CD4-positive, alpha-beta T cell (primary cell): Measurements from ENCODE around the gene TCF12. TPM values are rescaled to one million over a fixed set of nuclear protein-coding genes. Genes with fewer than 3 reads are reported as not detected.

ENCODE experiments used
- ATAC-seq: fragments of 200-7000 bp; cut with Tn5 transposase; one replicate; pipeline ENCODE4 v1.10.0; 2022; ENCODE audit warnings: mild to moderate bottlenecking; ENCODE audit not compliant: poor library complexity
- CTCF ChIA-PET: fragments of 350-600 bp; sonication (Branson Sonifier 250); formaldehyde crosslinking; loops from one replicate; lab custom pipeline; 2021; ENCODE audit warnings: antibody characterized with exemption, inconsistent platforms; lab: Charles Lee
- POLR2A ChIA-PET: fragments of 350-600 bp; sonication (Branson Sonifier 250); formaldehyde crosslinking; loops from one replicate; lab custom pipeline; 2021; ENCODE audit warnings: antibody characterized with exemption, inconsistent platforms; lab: Charles Lee
- DNase-seq, 14 experiments: peaks; one replicate each; pipeline ENCODE4 v3.0.0-alpha.2; 2013 to 2020; ENCODE audit warnings: mixed read lengths in 2 of 14
- H3K27ac ChIP-seq, 2 donors: one replicate each; pipeline versions ENCODE4 v1.5.1 to v1.7.0; 2013; ENCODE audit warnings: low read length in 2 of 2, low read depth in 1 of 2, mild to moderate bottlenecking in 1 of 2
- H3K27me3 ChIP-seq, 2 experiments: 1 replicate in 1 of 2; 2 replicates in 1 of 2; pipeline versions ENCODE4 v1.6.1 to v1.7.0; 2013; ENCODE audit warnings: low read length in 2 of 2, control low read depth in 1 of 2, mild to moderate bottlenecking in 1 of 2, moderate library complexity in 1 of 2; ENCODE audit not compliant: insufficient read depth in 2 of 2, control insufficient read depth in 1 of 2
- H3K36me3 ChIP-seq: one replicate; pipeline ENCODE4 v1.6.1; 2013; ENCODE audit warnings: low read length, control low read depth; ENCODE audit not compliant: insufficient read depth
- H3K4me1 ChIP-seq: one replicate; pipeline ENCODE4 v1.6.1; 2013; ENCODE audit warnings: low read length, control low read depth; ENCODE audit not compliant: insufficient read depth
- H3K4me3 ChIP-seq: one replicate; pipeline ENCODE4 v1.5.1; 2013; ENCODE audit warnings: mild to moderate bottlenecking, low read length, moderate library complexity
- H3K9me3 ChIP-seq, 2 experiments: 1 replicate in 1 of 2; 2 replicates in 1 of 2; pipeline versions ENCODE4 v1.6.1 to v1.7.0; 2013; ENCODE audit warnings: low read length in 2 of 2, mild to moderate bottlenecking in 2 of 2, control low read depth in 1 of 2, moderate library complexity in 1 of 2; ENCODE audit not compliant: control insufficient read depth in 1 of 2, insufficient read depth in 1 of 2
- H3K27ac Mint-ChIP-seq: one replicate; pipeline ENCODE4 v1.8.0; 2020; ENCODE audit warnings: mixed read lengths
- H3K27me3 Mint-ChIP-seq: one replicate; pipeline ENCODE4 v1.8.0; 2021; ENCODE audit warnings: mixed read lengths
- H3K36me3 Mint-ChIP-seq: one replicate; pipeline ENCODE4 v1.8.0; 2021; ENCODE audit warnings: low read depth, mixed read lengths
- H3K4me1 Mint-ChIP-seq: one replicate; pipeline ENCODE4 v1.8.0; 2021; ENCODE audit warnings: low read depth, mixed read lengths
- H3K4me3 Mint-ChIP-seq: one replicate; pipeline ENCODE4 v1.8.0; 2020; ENCODE audit warnings: mild to moderate bottlenecking, mixed read lengths
- H3K9me3 Mint-ChIP-seq: one replicate; pipeline ENCODE4 v1.8.0; 2020; ENCODE audit warnings: mixed read lengths
- CTCF ChIP-seq: fragments of 200-600 bp; IDR thresholded peaks from one replicate; pipeline ENCODE4 v1.8.0; 2022; ENCODE audit warnings: antibody characterized with exemption, mild to moderate bottlenecking
- intact Hi-C, 2 experiments: fragments of 100-400 bp; cut with DNase I in 1 of 2; cut with micrococcal nuclease in 1 of 2; formaldehyde crosslinking; loops; one replicate each; pipeline versions ENCODE4 v1.15.1 to v1.9.0; 2023 to 2025; cut with DNase I, micrococcal nuclease
- total RNA-seq, 174 experiments: library from RNA in 2 of 174; stranded (reverse) in 2 of 174; gene quantifications; one replicate each; pipeline ENCODE4 v1.2.3 and lab custom pipeline; 2021 to 2026

TCF12 gene
- total RNA-seq, 2 experiments from 2014 or later: 54.0 TPM

- Mint-ChIP-seq H3K27ac (no peak overlapping the region), H3K27me3 (no peaks in the 10 kb centered on the region), H3K4me3 (no peak overlapping the region), H3K36me3 (peaks cover 12% of the 10 kb centered on the region), H3K4me1 (peaks cover 59% of the 10 kb centered on the region), H3K9me3 (peaks cover 3% of the 10 kb centered on the region)
- Histone ChIP-seq H3K27ac (no peak overlapping the region), H3K4me1 (no peaks in the 10 kb centered on the region), H3K9me3 (peaks cover 0 to 3% of the 10 kb centered on the region in 2 experiments), H3K36me3 (no peaks in the 10 kb centered on the region), H3K27me3 (no peaks in the 10 kb centered on the region), H3K4me3 (no peak overlapping the region)
- TF ChIP-seq CTCF: no peak
- ChIA-PET CTCF (no interaction called here), POLR2A (no interaction called here)
- intact Hi-C loops: no loop called here
- ATAC-seq (no peak), DNase-seq (no peak)
These were observed 107.0 kb downstream of the TCF12 start for GRCh38 chr15:57025264-57025926.

GRCh38 chr15:57026016-57026592 is 107.7 kb downstream of the TCF12 start:
- DNase-seq: no peak
- Histone ChIP-seq H3K4me1 (no peaks in the 10 kb centered on the region), H3K27ac (no peak overlapping the region), H3K4me3 (no peak overlapping the region), H3K36me3 (no peaks in the 10 kb centered on the region), H3K9me3 (peaks cover 0 to 2% of the 10 kb centered on the region in 2 experiments), H3K27me3 (no peaks in the 10 kb centered on the region)
- ATAC-seq: no peak
- ChIA-PET POLR2A (no interaction called here), CTCF (no interaction called here)
- Mint-ChIP-seq H3K4me3 (no peak overlapping the region), H3K36me3 (peaks cover 12% of the 10 kb centered on the region), H3K27ac (no peak overlapping the region), H3K27me3 (no peaks in the 10 kb centered on the region), H3K9me3 (peaks cover 3% of the 10 kb centered on the region), H3K4me1 (peaks cover 57% of the 10 kb centered on the region)
- intact Hi-C loops: no loop called here
- no peak for TF ChIP-seq CTCF

GRCh38 chr15:57027596-57027995 is 109.2 kb downstream of the TCF12 start:
- POLR2A ChIA-PET: no interaction called here
- no peak overlapping the region for H3K27ac Mint-ChIP-seq

More at GRCh38 chr15:57027596-57027995, 109.2 kb downstream of the TCF12 start:
- no peak for TF ChIP-seq CTCF
- Histone ChIP-seq H3K4me1 (no peaks in the 10 kb centered on the region), H3K27ac (no peak overlapping the region), H3K9me3 (no peaks in the 10 kb centered on the region), H3K27me3 (no peaks in the 10 kb centered on the region), H3K36me3 (no peaks in the 10 kb centered on the region), H3K4me3 (no peak overlapping the region)
- Mint-ChIP-seq H3K27me3 (no peaks in the 10 kb centered on the region), H3K9me3 (peaks cover 3% of the 10 kb centered on the region), H3K4me1 (peaks cover 57% of the 10 kb centered on the region), H3K36me3 (peaks cover 11% of the 10 kb centered on the region), H3K4me3 (no peak overlapping the region)
- ATAC-seq (no peak), DNase-seq (no peak)
- CTCF ChIA-PET: no interaction called here
- intact Hi-C loops: no loop called here
